DND-41 (cell line): Measurements from ENCODE around the gene USP5.
"Not testable (repeated sequence)": the region's sequence is repeated elsewhere in the genome, so short reads cannot be mapped to it uniquely, and the experiment has no call there.

Experiments used
- CTCF ChIP-seq: IDR thresholded peaks from 2 replicates; pipeline ENCODE4 v1.5.1; 2012; ENCODE audit warnings: borderline replicate concordance, low read length, moderate library complexity, mild to moderate bottlenecking; ENCODE audit not compliant: poor library complexity, severe bottlenecking; ENCODE audit errors: extremely low read depth
- EZH2 ChIP-seq: IDR thresholded peaks from 3 replicates; pipeline ENCODE4 v1.6.1; 2012; ENCODE audit warnings: borderline replicate concordance, low read depth, mild to moderate bottlenecking, moderate library complexity, low read length, inconsistent platforms; ENCODE audit not compliant: severe bottlenecking

GRCh38 chr12:6888794-6889193, 36.8 kb downstream of the USP5 start:
- not testable (repeated sequence) for TF ChIP-seq CTCF, EZH2
